Measurements from ENCODE around the gene GRAMD4. TPM values are rescaled to one million over a fixed set of nuclear protein-coding genes. Genes with fewer than 3 reads are reported as not detected.

GRAMD4 gene
- total RNA-seq, 1 donor from 2014 or later, result 63.8 TPM

- peaks cover 49% of the 10 kb centered on the region for H3K4me1 Mint-ChIP-seq
- DNase-seq, result no peak
These were observed 41.2 kb upstream of the GRAMD4 start for GRCh38 chr22:46578824-46579561.

GRCh38 chr22:46579751-46580449 lies 40.3 kb upstream of the GRAMD4 start:
- H3K4me3 Mint-ChIP-seq, result peak overlapping the region; percentile 97

More at GRCh38 chr22:46578824-46579561, 41.2 kb upstream of the GRAMD4 start:
- Mint-ChIP-seq H3K27ac (peak overlapping the region; percentile 60), H3K9me3 (no peaks in the 10 kb centered on the region), H3K27me3 (no peaks in the 10 kb centered on the region), H3K36me3 (ENCODE audit: low read depth) (peaks cover 4% of the 10 kb centered on the region), H3K4me3 (peak overlapping the region; percentile 97)
- intact Hi-C loops (cut with micrococcal nuclease), result loop anchor here (5.0 kb wide), 1 partner anchor 33 kb away; no protein-coding TSS in a partner anchor

GRCh38 chr22:46580940-46581537 lies 39.1 kb upstream of the GRAMD4 start:
- Mint-ChIP-seq H3K36me3 (ENCODE audit: low read depth) (peaks cover 4% of the 10 kb centered on the region), H3K27ac (no peak overlapping the region), H3K27me3 (no peaks in the 10 kb centered on the region), H3K9me3 (no peaks in the 10 kb centered on the region), H3K4me3 (no peak overlapping the region), H3K4me1 (peaks cover 43% of the 10 kb centered on the region)
- intact Hi-C loops (cut with micrococcal nuclease), result no loop called here
- no peak for DNase-seq

More at GRCh38 chr22:46579751-46580449, 40.3 kb upstream of the GRAMD4 start:
- Mint-ChIP-seq H3K27ac (peak overlapping the region; percentile 32), H3K36me3 (ENCODE audit: low read depth) (peaks cover 4% of the 10 kb centered on the region), H3K9me3 (no peaks in the 10 kb centered on the region), H3K4me1 (peaks cover 49% of the 10 kb centered on the region), H3K27me3 (no peaks in the 10 kb centered on the region)
- no peak for DNase-seq
- intact Hi-C loops (cut with micrococcal nuclease), result loop anchor here (5.0 kb wide), 1 partner anchor 32 kb away; no protein-coding TSS in a partner anchor

GRCh38 chr22:46581538-46582244 lies 38.5 kb upstream of the GRAMD4 start:
- H3K36me3 Mint-ChIP-seq (ENCODE audit: low read depth), result peaks cover 4% of the 10 kb centered on the region
- H3K9me3 Mint-ChIP-seq, result no peaks in the 10 kb centered on the region
- intact Hi-C loops (cut with micrococcal nuclease), result no loop called here
- H3K4me3 Mint-ChIP-seq, result no peak overlapping the region
- DNase-seq, result no peak
- H3K27me3 Mint-ChIP-seq, result no peaks in the 10 kb centered on the region
- no peak overlapping the region for H3K27ac Mint-ChIP-seq
- H3K4me1 Mint-ChIP-seq, result peaks cover 43% of the 10 kb centered on the region

GRCh38 chr22:46582281-46582933 lies 37.8 kb upstream of the GRAMD4 start:
- intact Hi-C loops (cut with micrococcal nuclease), result no loop called here
- H3K4me3 Mint-ChIP-seq, result no peak overlapping the region
- peaks cover 4% of the 10 kb centered on the region for H3K36me3 Mint-ChIP-seq (ENCODE audit: low read depth)
- no peaks in the 10 kb centered on the region for H3K9me3 Mint-ChIP-seq
- peaks cover 50% of the 10 kb centered on the region for H3K4me1 Mint-ChIP-seq
- H3K27ac Mint-ChIP-seq, result no peak overlapping the region
- H3K27me3 Mint-ChIP-seq, result no peaks in the 10 kb centered on the region
- DNase-seq, result no peak

GRCh38 chr22:46583571-46583970 lies 36.6 kb upstream of the GRAMD4 start:
- H3K9me3 Mint-ChIP-seq, result no peaks in the 10 kb centered on the region
- H3K36me3 Mint-ChIP-seq (ENCODE audit: low read depth), result peaks cover 2% of the 10 kb centered on the region
- no peak for DNase-seq
- no peak overlapping the region for H3K27ac Mint-ChIP-seq
- intact Hi-C loops (cut with micrococcal nuclease), result no loop called here
- no peak overlapping the region for H3K4me3 Mint-ChIP-seq
- peaks cover 50% of the 10 kb centered on the region for H3K4me1 Mint-ChIP-seq
- no peaks in the 10 kb centered on the region for H3K27me3 Mint-ChIP-seq

GRCh38 chr22:46584081-46584921 lies 35.9 kb upstream of the GRAMD4 start:
- no peak for DNase-seq
- peaks cover 45% of the 10 kb centered on the region for H3K4me1 Mint-ChIP-seq
- no peaks in the 10 kb centered on the region for H3K27me3 Mint-ChIP-seq
- no peaks in the 10 kb centered on the region for H3K9me3 Mint-ChIP-seq
- H3K4me3 Mint-ChIP-seq, result no peak overlapping the region
- intact Hi-C loops (cut with micrococcal nuclease), result no loop called here
- no peak overlapping the region for H3K27ac Mint-ChIP-seq
- peaks cover under 1% of the 10 kb centered on the region for H3K36me3 Mint-ChIP-seq (ENCODE audit: low read depth)

- H3K27me3 Mint-ChIP-seq, result no peaks in the 10 kb centered on the region
- no peaks in the 10 kb centered on the region for H3K9me3 Mint-ChIP-seq
- H3K4me1 Mint-ChIP-seq, result peaks cover 35% of the 10 kb centered on the region
- H3K27ac Mint-ChIP-seq, result peak overlapping the region; percentile 26
- H3K36me3 Mint-ChIP-seq (ENCODE audit: low read depth), result no peaks in the 10 kb centered on the region
- intact Hi-C loops (cut with micrococcal nuclease), result no loop called here
- DNase-seq, result no peak
- H3K4me3 Mint-ChIP-seq, result no peak overlapping the region
These were observed 34.7 kb upstream of the GRAMD4 start for GRCh38 chr22:46585340-46586122.

GRCh38 chr22:46586123-46586519 lies 34.1 kb upstream of the GRAMD4 start:
- no peaks in the 10 kb centered on the region for H3K9me3 Mint-ChIP-seq
- peaks cover 36% of the 10 kb centered on the region for H3K4me1 Mint-ChIP-seq

GRCh38 chr22:46586531-46587011 lies 33.6 kb upstream of the GRAMD4 start:
- Mint-ChIP-seq H3K4me3 (peak overlapping the region; percentile 76), H3K27ac (peak overlapping the region; percentile 68), H3K4me1 (peaks cover 35% of the 10 kb centered on the region), H3K27me3 (no peaks in the 10 kb centered on the region), H3K36me3 (ENCODE audit: low read depth) (no peaks in the 10 kb centered on the region), H3K9me3 (no peaks in the 10 kb centered on the region)
- DNase-seq, result no peak
- intact Hi-C loops (cut with micrococcal nuclease), result no loop called here

More at GRCh38 chr22:46586123-46586519, 34.1 kb upstream of the GRAMD4 start:
- no peaks in the 10 kb centered on the region for H3K36me3 Mint-ChIP-seq (ENCODE audit: low read depth)
- DNase-seq, result no peak
- no peak overlapping the region for H3K4me3 Mint-ChIP-seq
- no peak overlapping the region for H3K27ac Mint-ChIP-seq
- intact Hi-C loops (cut with micrococcal nuclease), result no loop called here
- no peaks in the 10 kb centered on the region for H3K27me3 Mint-ChIP-seq

- H3K36me3 Mint-ChIP-seq (ENCODE audit: low read depth), result no peaks in the 10 kb centered on the region
- peak overlapping the region; percentile 68 for H3K27ac Mint-ChIP-seq
- no peaks in the 10 kb centered on the region for H3K27me3 Mint-ChIP-seq
- intact Hi-C loops (cut with micrococcal nuclease), result no loop called here
- peak overlapping the region; percentile 76 for H3K4me3 Mint-ChIP-seq
- H3K4me1 Mint-ChIP-seq, result peaks cover 34% of the 10 kb centered on the region
- H3K9me3 Mint-ChIP-seq, result no peaks in the 10 kb centered on the region
- DNase-seq, result peak; percentile 66
These were observed 33.1 kb upstream of the GRAMD4 start for GRCh38 chr22:46587061-46587460.
